Common myeloid progenitor, CD34-positive (primary cell): ENCODE measurements around the gene NUDT17. TPM values are rescaled to one million over a fixed set of nuclear protein-coding genes. Genes with fewer than 3 reads are reported as not detected.

ENCODE experiments used
- CTCF ChIA-PET: fragments of 350-600 bp; sonication (Branson Sonifier 250); formaldehyde crosslinking; loops from one replicate; lab custom pipeline; 2021; ENCODE audit warnings: antibody characterized with exemption; lab: Charles Lee
- POLR2A ChIA-PET: fragments of 350-600 bp; sonication (Branson Sonifier 250); formaldehyde crosslinking; loops from one replicate; lab custom pipeline; 2021; ENCODE audit warnings: antibody characterized with exemption; lab: Charles Lee
- DNase-seq, 3 donors: peaks; one replicate each; pipeline versions ENCODE4 v3.0.0 to v3.0.0-alpha.2; 2013
- H3K27ac ChIP-seq, 2 experiments: 1 replicate in 1 of 2; 2 replicates in 1 of 2; pipeline ENCODE4 v1.7.0; 2013; ENCODE audit warnings: inconsistent platforms in 2 of 2, low read length in 2 of 2, mild to moderate bottlenecking in 2 of 2, low read depth in 1 of 2, moderate library complexity in 1 of 2; ENCODE audit not compliant: severe bottlenecking in 2 of 2, insufficient read depth in 1 of 2, poor library complexity in 1 of 2
- H3K27me3 ChIP-seq, 5 experiments: replicated peaks in 2 of 5; 1 replicate in 3 of 5; 2 replicates in 2 of 5; pipeline versions ENCODE4 v1.6.1 to v1.7.0; 2013; ENCODE audit warnings: low read length in 4 of 5, mild to moderate bottlenecking in 2 of 5, moderate library complexity in 2 of 5, inconsistent platforms in 1 of 5; ENCODE audit not compliant: insufficient read depth in 5 of 5, control insufficient read depth in 4 of 5
- H3K36me3 ChIP-seq, 4 experiments: 1 replicate in 2 of 4; 2 replicates in 2 of 4; pipeline versions ENCODE4 v1.6.1 to v1.7.0; 2013; ENCODE audit warnings: low read length in 3 of 4, control low read depth in 1 of 4, mild to moderate bottlenecking in 1 of 4; ENCODE audit not compliant: control insufficient read depth in 4 of 4, insufficient read depth in 4 of 4
- H3K4me1 ChIP-seq, 4 experiments: 1 replicate in 3 of 4; 2 replicates in 1 of 4; pipeline versions ENCODE4 v1.6.1 to v1.7.1; 2013; ENCODE audit warnings: low read length in 3 of 4, mild to moderate bottlenecking in 3 of 4, control low read depth in 1 of 4, inconsistent platforms in 1 of 4, moderate library complexity in 1 of 4; ENCODE audit not compliant: control insufficient read depth in 4 of 4, insufficient read depth in 4 of 4; ENCODE audit errors: control extremely low read depth in 1 of 4
- H3K4me3 ChIP-seq, 7 experiments: 1 replicate in 4 of 7; 2 replicates in 3 of 7; pipeline versions ENCODE4 v1.5.1 to v1.7.0; 2013; ENCODE audit warnings: mild to moderate bottlenecking in 7 of 7, low read length in 6 of 7, moderate library complexity in 6 of 7, inconsistent platforms in 2 of 7, low read depth in 2 of 7, control low read depth in 1 of 7; ENCODE audit not compliant: insufficient read depth in 4 of 7, control insufficient read depth in 1 of 7; ENCODE audit errors: extremely low read depth in 1 of 7
- H3K9me3 ChIP-seq, 5 experiments: 1 replicate in 4 of 5; 2 replicates in 1 of 5; pipeline versions ENCODE4 v1.6.1 to v1.7.1; 2013; ENCODE audit warnings: low read length in 4 of 5, mild to moderate bottlenecking in 2 of 5, inconsistent platforms in 1 of 5, low read depth in 1 of 5, moderate library complexity in 1 of 5; ENCODE audit not compliant: control insufficient read depth in 4 of 5, insufficient read depth in 2 of 5; ENCODE audit errors: control extremely low read depth in 1 of 5
- WGBS: methylation state at CpG from one replicate; pipeline ENCODE4 v1.1.5; 2013; ENCODE audit not compliant: insufficient coverage; 5-methylcytosine and 5-hydroxymethylcytosine counted together
- polyA plus RNA-seq: library from polyadenylated mRNA; unstranded; fragments of 120-200 nt; gene quantifications from one replicate; pipeline ENCODE4 v1.2.1, GENCODE V29; 2013

The NUDT17 gene, protein sequence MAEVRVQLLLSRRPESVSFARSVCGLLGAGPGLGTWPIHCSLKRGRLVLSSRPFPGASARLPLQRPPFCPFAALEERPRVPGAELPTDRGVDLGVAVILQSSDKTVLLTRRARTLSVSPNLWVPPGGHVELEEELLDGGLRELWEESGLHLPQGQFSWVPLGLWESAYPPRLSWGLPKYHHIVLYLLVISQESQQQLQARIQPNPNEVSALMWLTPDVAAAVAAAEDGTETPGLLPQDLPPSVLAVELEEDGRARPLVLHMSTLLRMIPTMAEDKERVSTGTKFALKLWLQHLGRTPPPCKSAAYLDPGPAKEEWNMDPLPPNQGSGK
- 12.8 TPM for polyA plus RNA-seq

DNA sequence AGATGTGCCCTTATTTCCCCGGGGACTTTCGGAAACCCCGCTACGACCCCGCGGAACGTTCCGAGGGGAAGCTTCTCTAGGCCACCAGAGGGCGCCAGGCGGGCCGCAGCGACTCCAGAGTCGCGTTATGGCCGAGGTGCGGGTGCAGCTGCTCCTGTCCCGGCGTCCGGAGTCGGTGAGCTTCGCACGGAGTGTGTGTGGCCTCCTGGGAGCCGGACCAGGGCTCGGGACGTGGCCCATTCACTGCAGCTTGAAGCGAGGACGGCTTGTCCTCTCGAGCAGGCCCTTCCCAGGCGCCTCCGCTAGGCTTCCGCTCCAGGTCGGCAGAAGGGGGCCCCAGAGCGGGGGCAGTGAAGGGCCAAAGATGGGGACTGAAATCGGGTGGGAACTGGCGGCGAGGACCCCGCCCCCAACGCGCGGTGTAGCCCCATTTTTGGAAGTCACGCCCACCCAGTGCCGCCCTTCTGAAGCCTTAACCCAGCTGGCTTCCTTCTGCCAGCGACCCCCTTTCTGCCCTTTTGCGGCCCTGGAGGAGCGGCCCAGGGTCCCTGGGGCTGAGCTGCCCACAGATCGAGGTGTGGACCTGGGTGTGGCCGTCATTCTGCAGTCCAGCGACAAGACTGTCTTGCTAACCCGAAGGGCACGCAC is at the start of gene NUDT17:
NUDT17 (plus strand) TSS at position 117 of the 648 bp plus-strand sequence; CDS start at position 128, 11 bp downstream.
- H3K4me3 ChIP-seq = peak within 1 kb of the TSS; percentile 75 to 90 (median 81)
- no peaks in the 10 kb centered on the region for H3K9me3 ChIP-seq
- 0% methylated on average over 50 of the region's 50 CpGs for WGBS
- peaks cover 18 to 59% (median 42%) of the 10 kb centered on the region in 4 experiments for H3K36me3 ChIP-seq
- ChIA-PET POLR2A (interaction anchor here (0.7 to 2.8 kb wide), 5 partner anchors 13 to 166 kb away, joined by 3 to 12 read pairs (median 5); partner anchors contain the start of genes PEX11B, PIAS3, POLR3C and RNF115), CTCF (interaction anchor here (0.6 to 10.3 kb wide), 31 partner anchors 12 to 187 kb away, joined by 3 to 157 read pairs (median 8); partner anchors contain the start of genes ANKRD35, HJV, ITGA10 and LIX1L)
- peak within 1 kb of the TSS; percentile 27 to 74 for H3K27ac ChIP-seq
- DNase-seq = peak; percentile 76 to 83 (median 79)
- H3K27me3 ChIP-seq = no peaks in the 10 kb centered on the region
- peaks cover 0 to 24% (median 17%) of the 10 kb centered on the region in 4 experiments for H3K4me1 ChIP-seq

DNA sequence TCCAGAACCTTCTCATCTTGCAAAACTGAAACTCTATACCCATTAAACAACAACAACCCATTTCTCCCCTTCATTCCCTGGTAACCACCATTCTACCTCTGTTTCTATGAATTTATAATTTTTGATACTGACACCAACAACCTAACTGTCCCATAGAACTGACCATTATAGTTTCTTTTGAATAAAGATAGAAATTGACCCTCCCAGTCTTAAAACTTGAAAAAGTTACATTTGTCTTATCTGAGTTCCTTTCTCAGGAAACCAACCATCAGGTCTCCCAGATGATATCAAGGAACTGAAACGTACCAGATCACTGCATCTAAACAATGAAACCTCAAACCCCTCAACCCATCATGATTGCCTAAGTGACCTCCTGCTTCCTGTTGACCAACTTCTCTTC is 48.7 kb upstream of the NUDT17 start:
- WGBS = 45% methylated on average over 1 of the region's 1 CpG
- CTCF ChIA-PET = interaction anchor here (0.6 kb wide), 1 partner anchor 31 kb away, joined by 3 read pairs; no protein-coding TSS in a partner anchor

DNA sequence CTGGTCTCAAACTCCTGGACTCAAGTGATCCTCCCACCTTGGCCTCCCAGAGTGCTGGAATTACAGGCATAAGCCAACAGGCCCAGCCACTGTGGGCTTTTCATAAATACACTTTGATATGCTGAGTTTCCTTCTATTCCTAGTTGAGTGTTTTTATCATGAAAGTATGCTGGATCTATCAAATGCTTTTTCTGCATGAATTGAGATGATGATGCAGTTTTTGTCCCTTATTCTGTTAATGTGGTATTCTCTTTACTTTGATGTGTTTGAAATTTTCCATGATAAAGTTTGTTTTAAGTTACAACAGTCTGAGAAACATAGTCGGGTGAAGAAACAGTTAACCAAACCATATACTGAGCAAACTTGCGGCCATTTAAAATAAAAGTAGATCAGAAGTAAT is 45.6 kb upstream of the NUDT17 start:
- ChIA-PET CTCF (no interaction called here), POLR2A (no interaction called here)
- peaks cover 4 to 27% (median 18%) of the 10 kb centered on the region in 5 experiments for H3K9me3 ChIP-seq
- no CpG with 5 or more reads among the region's 2 CpGs for WGBS
- H3K4me3 ChIP-seq = no peak overlapping the region
- no peak overlapping the region for H3K27ac ChIP-seq
- peaks cover 2 to 10% (median 8%) of the 10 kb centered on the region in 4 experiments for H3K4me1 ChIP-seq
- DNase-seq = no peak
- H3K36me3 ChIP-seq = peaks cover 0 to 5% (median 1%) of the 10 kb centered on the region in 4 experiments
- no peaks in the 10 kb centered on the region for H3K27me3 ChIP-seq

More for the DNA sequence above, 48.7 kb upstream of the NUDT17 start:
- Histone ChIP-seq H3K9me3 (peaks cover 4 to 27% (median 18%) of the 10 kb centered on the region in 5 experiments), H3K27ac (no peak overlapping the region), H3K27me3 (no peaks in the 10 kb centered on the region), H3K4me1 (peaks cover 0 to 3% (median 0%) of the 10 kb centered on the region in 4 experiments), H3K36me3 (peaks cover 0 to 11% (median 5%) of the 10 kb centered on the region in 4 experiments), H3K4me3 (no peak overlapping the region)
- no peak for DNase-seq
- POLR2A ChIA-PET = no interaction called here

DNA sequence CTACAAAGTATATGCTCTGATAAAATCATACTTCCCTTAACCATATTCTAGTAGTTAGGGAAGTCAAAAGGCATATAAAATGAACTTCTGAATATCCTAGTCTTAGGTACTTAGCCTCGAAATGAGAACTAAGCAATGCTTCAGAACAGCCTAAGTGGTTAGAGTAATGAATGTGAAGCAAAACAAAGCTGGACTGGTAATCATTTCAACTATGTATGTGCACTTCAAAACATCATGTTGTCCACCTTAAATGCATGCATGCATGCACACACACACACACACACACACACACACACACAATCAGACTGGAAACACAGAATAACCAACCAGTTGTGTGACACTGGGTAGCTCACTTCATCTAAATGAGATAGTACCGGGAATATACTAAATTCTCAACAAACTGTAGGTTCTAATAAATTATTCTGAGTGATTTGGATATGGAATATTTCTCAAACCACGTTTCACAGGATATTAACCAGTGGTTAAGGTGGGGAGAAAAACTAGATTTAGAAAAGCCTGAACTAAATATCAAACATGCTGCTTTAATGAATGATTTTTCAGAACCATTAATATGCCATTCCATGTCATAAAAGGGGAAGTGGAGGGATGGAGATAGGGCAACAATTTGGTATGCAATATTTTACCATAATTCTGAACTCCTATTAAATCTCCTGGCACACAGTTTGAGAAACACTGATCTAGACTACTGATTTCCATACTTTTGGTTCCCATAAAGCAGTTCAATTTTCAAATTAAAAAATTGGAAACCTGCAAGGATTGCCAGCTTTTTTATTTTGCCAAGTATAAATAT is 41.0 kb upstream of the NUDT17 start:
- Histone ChIP-seq H3K27me3 (no peaks in the 10 kb centered on the region), H3K27ac (no peak overlapping the region), H3K9me3 (no peaks in the 10 kb centered on the region), H3K4me3 (no peak overlapping the region), H3K36me3 (peaks cover 0 to 4% (median 0%) of the 10 kb centered on the region in 4 experiments), H3K4me1 (peaks cover 2 to 15% (median 9%) of the 10 kb centered on the region in 4 experiments)
- ChIA-PET CTCF (interaction anchor here (1.0 to 2.6 kb wide), 4 partner anchors 19 to 46 kb away, joined by 3 to 10 read pairs (median 4); partner anchors contain the start of gene NUDT17), POLR2A (interaction anchor here (0.7 to 0.8 kb wide), 2 partner anchors 15 to 21 kb away, joined by 3 read pairs; no protein-coding TSS in a partner anchor)
- WGBS = no CpG with 5 or more reads among the region's 3 CpGs
- peak in 2 of 3 donors; percentile 28 to 34 for DNase-seq

DNA sequence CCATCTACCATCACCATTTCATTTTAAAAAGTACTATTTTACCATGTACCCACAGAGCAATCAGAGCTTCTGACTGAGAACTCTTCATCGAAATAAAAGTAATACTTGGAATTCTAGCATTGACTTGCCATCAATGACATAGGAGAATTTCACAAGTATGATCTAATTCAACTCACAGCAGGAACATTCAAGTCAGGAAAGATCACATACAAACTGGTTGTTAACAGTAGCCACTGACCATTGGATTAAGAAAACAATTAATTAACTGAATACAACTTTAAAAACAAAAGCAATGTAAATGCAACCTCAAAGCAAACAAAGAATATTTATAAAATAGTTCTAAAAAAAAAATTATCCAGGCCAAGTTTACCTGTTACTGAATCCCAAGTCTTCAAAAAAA is 40.4 kb upstream of the NUDT17 start:
- POLR2A ChIA-PET = no interaction called here
- Histone ChIP-seq H3K27ac (no peak overlapping the region), H3K4me3 (no peak overlapping the region), H3K36me3 (peaks cover 0 to 4% (median 0%) of the 10 kb centered on the region in 4 experiments), H3K4me1 (peaks cover 2 to 15% (median 9%) of the 10 kb centered on the region in 4 experiments), H3K9me3 (no peaks in the 10 kb centered on the region), H3K27me3 (no peaks in the 10 kb centered on the region)
- no peak for DNase-seq
- CTCF ChIA-PET = no interaction called here
- WGBS = 100% methylated on average over 1 of the region's 1 CpG

DNA sequence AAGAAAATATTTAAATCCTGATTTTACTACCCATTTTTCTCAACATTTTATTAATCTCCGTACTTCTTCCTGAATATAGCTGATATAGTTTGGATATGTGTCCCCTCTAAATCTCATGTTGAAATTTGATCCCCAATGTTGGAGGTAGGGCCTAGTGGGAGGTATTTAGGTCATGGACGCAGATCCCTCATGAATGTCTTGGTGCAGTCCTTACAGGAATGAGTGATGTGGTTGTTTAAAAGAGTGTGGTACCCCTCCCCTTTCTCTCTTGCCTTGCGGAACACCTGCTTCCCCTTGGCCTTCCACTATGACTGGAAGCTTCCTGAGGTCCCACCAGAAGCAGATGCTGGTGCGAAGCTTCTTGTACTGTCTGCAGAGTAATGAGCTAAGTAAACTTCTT is 39.0 kb upstream of the NUDT17 start:
- Histone ChIP-seq H3K4me3 (no peak overlapping the region), H3K9me3 (no peaks in the 10 kb centered on the region), H3K27me3 (no peaks in the 10 kb centered on the region), H3K36me3 (peaks cover 0 to 4% (median 0%) of the 10 kb centered on the region in 4 experiments), H3K4me1 (peaks cover 2 to 11% (median 9%) of the 10 kb centered on the region in 4 experiments), H3K27ac (no peak overlapping the region)
- 100% methylated on average over 2 of the region's 4 CpGs for WGBS
- ChIA-PET CTCF (interaction anchor here (1.7 kb wide), 2 partner anchors 20 to 39 kb away, joined by 5 read pairs; partner anchors contain the start of gene NUDT17), POLR2A (no interaction called here)
- no peak for DNase-seq
